HG03565 (cell line): ENCODE results near the gene PPP1R13B.
"Not testable (repeated sequence)": the region's sequence is repeated elsewhere in the genome, so short reads cannot be mapped to it uniquely, and the experiment has no call there.

ENCODE experiments used
- ATAC-seq: cut with Tn5 transposase; IDR thresholded peaks from one replicate; pipeline ENCODE4 v1.9.1; 2021; ENCODE audit warnings: mild to moderate bottlenecking, moderate library complexity; ENCODE audit not compliant: unreplicated experiment

PPP1R13B gene

DNA sequence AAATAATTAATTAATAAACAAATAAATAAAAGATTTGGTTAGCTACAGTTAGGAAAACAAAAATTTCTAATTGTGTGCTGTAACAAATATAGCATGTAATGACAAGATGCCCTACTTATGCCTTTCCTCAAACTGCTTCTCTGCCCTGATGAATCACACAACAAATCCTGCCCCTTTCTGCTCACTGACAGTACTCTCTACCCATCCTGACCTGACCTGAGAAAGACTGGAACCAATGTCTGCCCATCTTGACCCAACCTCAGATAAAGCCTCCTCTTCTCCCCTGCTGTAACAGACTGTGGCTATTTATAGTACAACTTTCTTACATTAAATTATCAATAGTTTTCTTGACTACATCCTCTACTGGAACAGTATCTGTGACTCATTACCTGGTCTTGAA, 43.7 kb downstream of the PPP1R13B start:
- ATAC-seq, result no peak

DNA sequence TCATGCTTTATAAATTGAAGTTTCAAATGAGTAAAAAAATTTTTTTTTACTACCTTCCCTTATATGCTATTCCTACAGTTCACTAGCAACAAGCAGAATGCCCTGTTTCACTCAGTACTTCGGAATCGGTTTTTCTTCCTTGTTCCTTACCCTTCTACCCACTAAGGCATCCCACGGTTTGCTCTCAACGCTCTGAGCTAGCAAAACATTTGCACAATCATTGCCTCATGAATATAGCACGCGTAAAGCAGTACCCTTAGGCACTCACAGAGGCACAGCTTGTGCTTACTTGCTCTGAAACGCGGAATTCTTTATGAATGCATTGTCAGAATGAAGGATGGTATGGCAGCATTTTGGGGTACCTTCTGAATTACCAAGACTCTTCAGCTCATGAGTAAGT, 45.0 kb downstream of the PPP1R13B start:
- no peak for ATAC-seq

DNA sequence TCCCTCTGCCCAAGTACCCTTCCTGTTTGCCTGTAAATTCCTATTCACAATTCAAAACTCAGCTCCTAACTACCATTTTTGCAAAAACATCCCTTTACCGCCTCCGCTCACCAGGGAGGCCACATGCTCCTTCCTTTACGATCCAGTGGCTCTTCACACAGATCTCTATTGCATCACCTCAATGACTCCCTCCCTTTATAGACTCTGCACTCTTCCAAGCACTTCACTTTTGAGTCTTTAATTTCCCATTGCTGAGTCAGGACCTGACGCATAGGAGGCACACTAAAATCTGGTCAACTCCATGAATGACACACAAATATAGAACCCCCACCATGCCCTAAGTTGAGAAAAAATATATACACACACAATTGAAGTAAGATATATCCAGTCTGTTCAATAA, 45.9 kb downstream of the PPP1R13B start:
- no peak for ATAC-seq

DNA sequence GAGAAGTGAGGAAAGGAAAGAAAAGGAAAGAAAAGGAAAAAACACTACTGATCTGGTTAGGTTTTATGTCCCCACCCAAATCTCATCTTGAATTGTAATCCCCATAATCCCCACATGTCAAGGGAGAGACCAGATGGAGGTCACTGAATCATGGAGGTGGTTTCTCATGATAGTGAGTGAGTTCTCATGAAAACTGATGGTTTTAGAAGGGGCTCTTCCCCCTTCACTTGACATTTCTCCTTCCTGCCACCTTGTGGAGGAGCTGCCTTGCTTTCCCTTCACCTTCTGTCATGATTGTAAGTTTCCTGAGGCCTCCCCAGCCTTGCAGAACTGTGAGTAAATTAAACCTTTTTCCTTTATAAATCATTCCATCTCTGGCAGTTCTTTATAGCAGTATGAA, 54.2 kb downstream of the PPP1R13B start:
- ATAC-seq, result not testable (repeated sequence)

DNA sequence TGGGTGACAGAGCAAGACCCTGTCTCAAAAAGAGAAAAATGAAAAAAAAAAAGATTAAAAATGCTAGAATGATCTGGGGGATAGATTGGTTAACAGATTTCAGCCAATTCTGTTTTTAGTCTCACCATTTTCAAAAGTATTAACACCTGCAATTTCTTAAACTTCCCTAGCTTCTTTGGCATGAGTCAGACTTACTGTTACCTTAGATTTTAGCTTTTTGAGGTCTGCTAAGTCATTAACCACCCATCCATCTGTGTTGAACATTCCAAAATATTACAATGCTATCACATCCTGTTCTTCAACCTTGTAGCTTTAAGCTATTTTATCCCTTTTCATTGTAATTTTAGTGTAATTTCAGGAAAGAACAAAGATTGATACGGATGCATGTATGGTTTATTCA, 59.3 kb downstream of the PPP1R13B start:
- no peak for ATAC-seq

DNA sequence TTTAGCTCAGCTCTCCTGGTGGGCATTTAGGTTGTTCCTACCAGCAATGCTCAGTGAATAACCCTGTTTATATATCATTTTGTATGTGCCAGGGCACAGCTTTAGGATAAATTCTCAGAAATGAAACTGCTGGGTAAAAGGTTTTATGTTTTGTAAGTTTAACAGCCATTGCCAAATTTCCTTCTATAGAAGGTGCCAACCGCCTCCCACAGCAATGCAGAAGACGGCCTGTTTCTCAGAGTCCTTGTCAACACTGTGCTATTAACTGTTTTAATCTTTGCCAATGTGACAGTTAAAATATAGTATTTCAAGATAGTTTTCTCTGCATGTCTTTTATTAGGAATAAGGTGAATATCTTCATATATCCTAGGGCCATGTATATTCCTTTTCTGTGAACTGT, 65.0 kb downstream of the PPP1R13B start:
- no peak for ATAC-seq

DNA sequence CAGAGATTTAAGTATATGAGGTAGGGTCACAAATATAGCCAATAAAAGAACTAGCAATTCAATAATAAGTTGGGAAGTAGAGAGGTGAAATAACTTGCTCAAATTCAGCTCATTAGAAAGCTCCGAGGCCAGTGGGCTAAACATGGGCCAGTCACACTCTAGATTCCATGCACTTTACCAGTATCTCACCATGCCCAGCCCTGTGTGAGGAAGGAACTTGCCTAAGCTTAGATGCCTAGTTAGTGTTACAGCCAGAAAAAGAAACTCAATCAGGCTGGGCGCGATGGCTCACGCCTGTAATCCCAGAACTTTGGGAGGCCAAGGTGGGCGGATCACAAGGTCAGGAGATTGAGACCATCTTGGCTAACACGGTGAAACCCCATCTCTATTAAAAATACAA, 71.1 kb downstream of the PPP1R13B start:
- not testable (repeated sequence) for ATAC-seq

DNA sequence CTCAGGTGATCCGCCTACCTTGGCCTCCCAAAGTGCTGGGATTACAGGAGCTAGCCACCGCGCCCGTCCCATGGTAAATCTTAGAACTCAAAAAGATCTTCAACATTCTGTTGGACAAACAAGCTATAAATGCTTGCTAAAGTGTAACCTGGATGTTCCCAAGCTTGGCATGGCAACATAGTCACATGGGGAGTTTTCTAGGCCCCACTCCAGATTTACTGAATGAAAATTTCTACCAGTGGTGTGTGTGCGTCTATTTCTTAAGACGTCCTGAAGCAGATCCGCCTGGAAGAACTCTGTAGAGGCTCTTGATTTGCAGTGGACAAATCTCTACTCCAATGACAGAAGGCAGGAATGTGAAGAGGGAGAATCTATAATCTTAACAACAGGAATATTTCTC, 71.9 kb downstream of the PPP1R13B start:
- no peak for ATAC-seq

DNA sequence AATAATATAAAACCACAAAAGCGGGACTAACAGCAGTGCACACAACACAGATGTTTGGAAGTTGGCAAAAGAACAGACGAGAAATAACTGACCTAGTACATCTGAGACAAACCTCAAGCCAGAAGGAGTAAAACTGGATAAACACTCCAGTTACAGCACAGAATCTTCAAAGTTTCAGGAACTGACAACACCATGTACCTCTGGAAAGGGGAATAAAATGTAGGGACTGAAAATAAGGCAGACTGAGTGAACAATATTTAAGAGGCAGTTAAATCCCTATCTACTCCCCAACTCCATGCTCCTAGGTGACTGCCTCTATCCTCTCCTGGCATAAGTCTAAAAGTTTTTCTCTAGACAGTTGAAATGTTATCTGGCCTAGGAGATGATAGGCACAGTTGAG, 73.9 kb downstream of the PPP1R13B start:
- no peak for ATAC-seq

DNA sequence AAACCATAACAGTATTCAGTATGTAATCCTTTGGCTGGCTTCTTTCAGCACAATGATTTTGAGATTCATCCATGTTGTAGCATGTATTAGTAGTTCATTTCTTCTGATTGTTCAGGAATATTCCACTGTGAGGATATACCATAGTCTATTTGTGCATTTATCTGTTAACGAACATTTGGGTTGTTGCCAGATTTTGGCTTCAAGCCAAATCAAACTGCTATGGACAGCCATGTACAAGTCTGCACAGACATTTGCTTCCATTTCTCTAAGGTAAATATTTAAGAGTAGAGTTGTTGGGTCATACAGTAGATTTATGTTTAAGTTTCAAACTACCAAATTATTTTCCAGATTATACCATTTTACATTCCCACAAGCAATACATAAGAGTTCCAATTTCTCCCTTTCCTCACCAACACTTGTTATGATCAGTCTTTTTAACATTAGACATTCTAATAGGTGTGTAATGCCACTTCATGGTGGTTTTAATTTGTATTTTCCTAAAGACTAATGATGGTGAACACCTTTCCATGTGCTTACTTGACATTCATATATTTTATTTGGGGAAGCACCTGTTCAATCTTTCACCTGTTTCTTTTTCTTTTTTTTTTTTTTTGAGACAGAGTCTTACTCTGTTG, 75.2 kb downstream of the PPP1R13B start:
- no peak for ATAC-seq

DNA sequence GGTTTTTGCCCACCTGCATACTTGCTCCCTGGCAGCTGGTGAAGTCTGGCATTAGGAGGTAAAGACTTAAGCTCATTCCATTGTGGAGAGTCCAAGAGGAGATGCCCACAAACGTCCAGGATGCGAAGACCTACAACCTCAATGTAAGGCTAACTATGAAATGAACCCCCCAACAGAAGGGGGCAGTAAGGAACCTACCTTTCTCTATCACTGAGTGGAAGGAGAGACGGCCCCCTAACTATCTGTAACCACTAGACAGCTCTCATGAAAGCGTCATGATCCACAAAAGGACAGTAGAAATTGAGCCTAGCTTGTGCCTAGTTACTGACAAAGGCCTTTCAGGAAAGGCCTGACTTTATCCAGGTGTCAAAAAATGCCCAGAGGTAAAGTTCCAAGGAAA, 76.5 kb downstream of the PPP1R13B start:
- no peak for ATAC-seq

DNA sequence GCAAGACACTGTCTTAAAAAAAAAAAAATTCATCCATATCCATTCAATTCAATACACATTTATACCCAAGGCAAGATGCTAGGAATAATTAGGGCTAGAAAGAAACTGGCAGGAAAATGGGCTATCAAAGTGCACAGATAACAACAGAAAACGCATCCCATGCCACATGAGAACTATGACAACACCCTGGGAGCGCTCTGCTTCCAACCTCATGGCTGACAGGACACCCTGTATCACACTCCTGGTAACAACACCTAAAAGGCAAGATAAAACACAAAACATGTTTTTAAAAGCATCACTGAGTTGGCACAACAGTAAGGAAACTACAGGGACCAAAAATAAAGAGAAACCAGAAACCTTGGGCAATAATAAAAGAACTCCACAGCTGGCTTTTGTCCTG, 76.9 kb downstream of the PPP1R13B start:
- ATAC-seq, result no peak

DNA sequence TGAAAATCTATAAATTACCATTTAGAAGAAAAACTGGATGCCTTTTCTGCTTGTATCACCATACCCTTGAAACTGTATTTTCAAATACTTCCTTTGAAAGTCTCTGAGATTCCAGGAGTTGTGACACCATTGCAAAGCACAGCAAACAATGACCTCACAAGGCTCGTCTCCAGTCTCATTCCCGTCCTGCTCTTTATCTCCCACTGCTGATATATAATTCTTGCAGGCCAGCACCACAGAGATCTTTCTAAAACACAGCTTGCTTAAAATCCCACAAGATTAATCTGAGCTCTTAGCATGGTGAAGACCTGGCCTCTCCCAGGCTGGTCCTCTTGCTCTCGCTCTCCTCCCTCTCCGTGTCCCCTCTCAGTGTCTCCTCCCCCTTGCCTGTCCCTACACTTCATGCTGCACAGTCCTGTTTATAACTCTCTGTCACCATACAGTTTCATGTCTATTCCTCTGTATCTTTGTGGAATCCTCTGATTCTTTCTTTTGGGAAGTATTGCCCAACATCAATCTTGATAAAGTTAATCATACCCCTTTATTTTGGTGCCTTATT, 80.0 kb downstream of the PPP1R13B start:
- no peak for ATAC-seq

DNA sequence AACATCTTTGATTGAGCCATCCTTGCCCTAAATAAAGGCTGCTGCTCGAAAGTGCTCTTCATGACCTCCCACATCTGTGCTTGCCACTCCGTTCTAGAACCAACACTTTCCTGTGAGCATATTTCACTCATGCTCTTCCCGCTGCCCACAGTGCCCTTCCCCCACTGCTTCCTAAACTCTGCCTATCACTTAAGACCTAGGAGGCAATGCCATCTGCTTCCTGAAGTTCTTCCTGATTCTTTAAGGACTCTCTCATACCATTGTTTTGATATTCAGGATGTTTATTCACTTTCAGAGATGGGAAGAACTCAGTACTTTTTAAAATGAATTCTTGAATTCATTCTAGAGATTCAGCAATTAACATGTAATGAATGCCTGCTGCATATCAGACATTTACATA, 81.8 kb downstream of the PPP1R13B start:
- no peak for ATAC-seq

DNA sequence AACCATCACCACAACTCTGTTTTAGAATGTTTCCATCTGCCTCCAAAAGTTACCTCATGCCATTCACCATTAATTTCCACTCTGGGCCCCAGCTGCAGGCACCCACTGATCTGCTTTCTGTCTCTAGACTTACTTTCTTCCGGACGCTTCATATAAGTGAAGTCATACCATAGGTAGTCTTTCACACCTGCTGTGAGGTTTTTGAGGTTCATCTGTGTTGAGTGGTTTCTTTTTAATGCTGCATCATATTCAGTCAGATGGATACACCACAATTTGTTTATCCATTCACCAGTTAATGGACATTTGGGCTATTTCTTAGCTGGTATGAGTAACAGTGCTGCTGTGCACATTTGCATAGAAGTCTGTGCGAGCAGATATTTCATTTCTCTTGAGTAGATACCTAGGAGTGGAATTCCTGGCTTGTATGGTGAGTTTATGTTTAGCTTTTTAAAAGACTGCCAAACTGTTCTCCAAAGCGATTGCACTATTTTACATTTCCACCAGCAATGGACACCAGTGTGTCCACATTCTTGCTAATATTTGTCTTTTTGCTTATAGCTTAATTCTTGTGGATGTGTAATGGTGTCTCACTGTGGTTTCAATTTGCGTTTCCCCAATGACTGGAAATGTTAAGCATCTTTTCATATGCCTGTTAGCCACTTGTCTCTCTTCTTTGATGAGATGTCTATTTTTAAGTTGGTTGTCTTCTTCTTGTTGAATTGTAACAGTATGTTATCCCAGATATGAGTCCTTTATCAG, 83.5 kb downstream of the PPP1R13B start:
- ATAC-seq, result peak; percentile 72

DNA sequence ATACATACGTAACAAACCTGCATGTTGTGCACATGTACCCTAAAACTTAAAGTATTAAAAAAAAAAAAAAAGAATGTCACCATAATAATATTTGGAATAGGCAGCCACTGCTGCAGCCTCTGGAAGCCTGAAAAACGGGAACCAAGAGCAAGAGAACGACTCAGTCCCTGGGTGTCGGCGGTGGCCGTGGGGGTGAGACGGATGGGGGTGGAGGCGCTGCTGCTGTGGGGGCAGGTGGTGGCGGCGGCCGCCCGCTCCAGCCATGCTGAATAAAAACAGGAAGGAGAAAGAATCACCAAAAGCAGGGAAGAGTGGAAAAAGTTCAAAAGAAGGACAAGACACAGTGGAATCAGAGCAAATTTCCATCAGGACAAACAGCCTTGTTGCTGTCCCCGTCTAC, 84.8 kb downstream of the PPP1R13B start:
- no peak for ATAC-seq

DNA sequence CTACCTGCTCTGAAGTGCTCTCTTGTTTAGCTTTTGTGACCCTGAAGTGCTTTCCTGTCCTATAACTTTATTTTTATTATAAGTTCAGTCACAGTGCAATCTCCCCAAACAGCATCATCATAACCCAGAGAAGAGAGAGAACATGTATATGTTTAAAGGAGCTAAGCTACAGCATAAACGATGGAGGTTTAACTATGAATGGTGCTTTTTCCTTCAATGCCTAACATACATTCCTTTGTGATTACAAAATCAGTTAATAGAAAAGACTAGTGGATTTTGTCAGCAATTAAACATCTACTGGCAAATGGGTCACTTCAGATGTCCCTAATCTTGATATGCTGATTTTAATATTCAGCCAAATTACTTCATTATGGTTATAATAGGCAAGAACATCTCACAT, 85.3 kb downstream of the PPP1R13B start:
- no peak for ATAC-seq

DNA sequence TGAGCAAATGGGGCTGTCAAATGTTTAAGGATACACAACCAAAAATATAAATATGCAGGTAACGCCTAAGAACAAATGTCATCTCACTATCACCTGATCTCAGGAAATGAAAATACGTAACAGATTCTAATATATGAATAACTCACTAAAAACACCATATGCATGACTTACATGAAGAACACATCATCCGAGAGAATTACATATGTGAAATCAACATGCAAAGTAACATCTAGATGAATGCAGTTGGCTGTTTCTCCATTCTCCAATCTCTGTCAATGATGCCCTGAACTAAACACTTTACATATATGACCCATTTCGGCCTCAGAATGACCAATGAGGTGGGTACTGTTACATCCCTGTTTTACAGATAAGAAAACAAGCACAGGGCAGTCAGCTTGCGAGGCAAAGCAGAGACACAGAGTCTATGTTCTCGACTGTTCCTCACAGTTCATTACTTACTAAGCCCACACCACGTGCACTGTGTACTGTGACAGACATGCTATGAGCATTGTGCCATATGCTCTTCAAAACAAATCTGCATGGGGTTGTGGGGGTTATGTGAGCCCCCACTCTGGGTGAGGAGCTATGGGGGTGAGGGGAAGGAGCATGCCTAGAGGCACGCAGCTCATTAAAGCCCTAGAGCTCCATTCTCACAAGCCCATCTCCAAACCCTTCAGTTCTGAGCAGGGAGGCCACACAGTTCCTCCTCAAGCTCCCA, 89.2 kb downstream of the PPP1R13B start:
- ATAC-seq, result no peak

DNA sequence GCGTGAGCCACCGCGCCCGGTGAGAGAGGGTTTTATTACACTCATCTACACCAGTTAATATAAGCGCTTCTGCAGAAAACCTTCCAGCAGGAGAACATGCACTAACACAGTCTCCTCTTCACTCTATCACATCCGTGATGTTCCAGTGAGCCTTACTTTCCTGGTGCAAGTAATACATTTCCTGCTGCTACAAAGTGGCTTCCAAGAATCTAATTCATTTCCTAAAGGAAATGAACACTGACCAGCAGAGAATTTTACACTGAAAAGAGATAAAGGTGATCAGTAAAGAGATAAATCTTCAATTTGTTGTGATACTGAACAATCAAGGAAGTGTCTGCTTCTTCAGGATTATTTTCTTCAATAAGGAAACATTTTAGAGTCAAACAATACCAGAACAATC, 92.3 kb downstream of the PPP1R13B start:
- no peak for ATAC-seq

DNA sequence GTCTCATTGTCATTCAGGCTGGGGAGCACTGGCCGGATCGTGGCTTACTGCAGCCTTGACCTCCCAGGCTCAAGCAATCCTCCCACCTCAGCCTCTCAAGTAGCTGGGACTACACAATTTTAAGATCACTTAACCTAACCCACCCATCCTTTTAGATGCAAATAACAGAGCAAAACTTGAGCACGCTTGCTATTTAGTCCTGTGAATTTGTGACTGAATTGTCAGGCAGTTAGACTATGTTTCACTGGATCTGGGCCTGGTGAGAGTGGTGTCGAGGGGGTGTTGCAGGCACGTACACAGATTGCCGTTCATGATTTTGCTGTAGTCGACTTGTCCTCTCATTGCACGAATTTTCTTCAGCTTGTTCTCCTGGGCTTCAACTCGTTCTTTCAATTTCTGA, 93.6 kb downstream of the PPP1R13B start:
- no peak for ATAC-seq

DNA sequence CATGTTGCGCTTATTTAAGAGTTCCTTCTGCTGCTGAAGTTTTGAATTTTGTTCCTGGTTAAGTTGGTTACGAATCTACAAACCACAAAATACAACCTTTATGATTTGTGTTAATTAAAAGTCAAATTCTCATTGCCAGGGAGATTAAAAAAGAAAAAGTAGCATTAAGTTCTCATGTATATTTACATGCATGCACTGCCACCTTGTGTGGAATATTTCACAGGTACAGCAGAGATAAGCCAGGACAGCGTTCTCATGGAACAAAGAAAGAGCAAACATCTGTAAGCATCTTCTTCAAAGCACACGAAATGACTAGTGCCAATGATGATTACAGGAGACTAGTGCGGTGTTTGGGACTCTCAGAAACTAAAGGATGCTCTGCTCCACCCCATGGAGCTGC, 97.5 kb downstream of the PPP1R13B start:
- no peak for ATAC-seq

DNA sequence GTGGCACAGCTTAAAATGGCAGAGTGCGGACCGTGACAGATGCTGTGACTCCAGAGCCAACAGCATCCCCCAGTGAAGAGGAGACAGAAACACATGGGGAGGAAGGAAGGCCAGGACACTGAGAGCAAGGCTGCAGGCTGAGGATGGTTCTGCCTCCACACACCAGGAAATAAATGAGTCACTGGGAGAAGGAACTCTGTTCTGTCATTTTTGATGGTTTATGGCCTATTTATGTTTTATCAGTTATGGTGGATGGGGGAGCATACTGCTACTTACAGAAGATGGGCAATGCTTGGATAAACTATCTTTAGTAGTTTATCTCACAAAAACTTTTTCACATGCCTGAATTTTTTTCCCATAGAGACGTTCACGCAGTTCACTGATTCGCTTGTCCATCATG, 97.9 kb downstream of the PPP1R13B start:
- no peak for ATAC-seq
